ENCODE results near the gene AP1B1.

GRCh38 chr22:29374401-29374800, 14.0 kb downstream of the AP1B1 start:
- no peak for TF ChIP-seq CTCF (conservative IDR thresholded peaks at IDR 0.05 in 1 of 2, IDR thresholded peaks at IDR 0.05 in 1 of 2; ENCODE audit: extremely low read depth in 1 of 2, insufficient read depth in 1 of 2, low read depth in 1 of 2, low read length in 2 of 2)
- TF ChIP-seq EZH2 (IDR thresholded peaks at IDR 0.05; ENCODE audit: borderline replicate concordance, low read length) = no peak

All from mammary epithelial cell (primary cell).